ENCODE measurements around the gene NAALADL2.
"Not testable (repeated sequence)": the region's sequence is repeated elsewhere in the genome, so short reads cannot be mapped to it uniquely, and the experiment has no call there.

The NAALADL2 gene

GRCh38 chr3:175129571-175129970 lies 270.4 kb downstream of the NAALADL2 start:
- no peak overlapping the region for H3K4me3 ChIP-seq (ENCODE audit: low read depth, low read length)
- no peak for DNase-seq (ENCODE audit: low read depth)
- TF ChIP-seq, protein P1, sequence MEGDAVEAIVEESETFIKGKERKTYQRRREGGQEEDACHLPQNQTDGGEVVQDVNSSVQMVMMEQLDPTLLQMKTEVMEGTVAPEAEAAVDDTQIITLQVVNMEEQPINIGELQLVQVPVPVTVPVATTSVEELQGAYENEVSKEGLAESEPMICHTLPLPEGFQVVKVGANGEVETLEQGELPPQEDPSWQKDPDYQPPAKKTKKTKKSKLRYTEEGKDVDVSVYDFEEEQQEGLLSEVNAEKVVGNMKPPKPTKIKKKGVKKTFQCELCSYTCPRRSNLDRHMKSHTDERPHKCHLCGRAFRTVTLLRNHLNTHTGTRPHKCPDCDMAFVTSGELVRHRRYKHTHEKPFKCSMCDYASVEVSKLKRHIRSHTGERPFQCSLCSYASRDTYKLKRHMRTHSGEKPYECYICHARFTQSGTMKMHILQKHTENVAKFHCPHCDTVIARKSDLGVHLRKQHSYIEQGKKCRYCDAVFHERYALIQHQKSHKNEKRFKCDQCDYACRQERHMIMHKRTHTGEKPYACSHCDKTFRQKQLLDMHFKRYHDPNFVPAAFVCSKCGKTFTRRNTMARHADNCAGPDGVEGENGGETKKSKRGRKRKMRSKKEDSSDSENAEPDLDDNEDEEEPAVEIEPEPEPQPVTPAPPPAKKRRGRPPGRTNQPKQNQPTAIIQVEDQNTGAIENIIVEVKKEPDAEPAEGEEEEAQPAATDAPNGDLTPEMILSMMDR (conservative IDR thresholded peaks at IDR 0.05; ENCODE audit: low read depth, low read length): no peak

DNA sequence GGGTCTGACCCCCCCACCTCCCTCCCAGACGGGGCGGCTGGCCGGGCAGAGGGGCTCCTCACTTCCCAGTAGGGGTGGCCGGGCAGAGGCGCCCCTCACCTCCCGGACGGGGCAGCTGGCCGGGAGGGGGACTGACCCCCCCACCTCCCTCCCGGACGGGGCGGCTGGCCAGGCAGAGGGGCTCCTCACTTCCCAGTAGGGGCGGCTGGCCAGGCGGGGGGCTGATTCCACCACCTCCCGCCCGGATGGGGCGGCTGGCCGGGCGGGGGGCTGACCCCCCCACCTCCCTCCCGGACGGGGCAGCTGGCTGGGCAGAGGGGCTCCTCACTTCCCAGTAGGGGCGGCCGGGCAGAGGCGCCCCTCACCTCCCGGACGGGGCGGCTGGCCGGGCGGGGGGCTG lies 272.7 kb downstream of the NAALADL2 start:
- not testable (repeated sequence) for DNase-seq (ENCODE audit: low read depth); H3K4me3 ChIP-seq (ENCODE audit: low read depth, low read length)

DNA sequence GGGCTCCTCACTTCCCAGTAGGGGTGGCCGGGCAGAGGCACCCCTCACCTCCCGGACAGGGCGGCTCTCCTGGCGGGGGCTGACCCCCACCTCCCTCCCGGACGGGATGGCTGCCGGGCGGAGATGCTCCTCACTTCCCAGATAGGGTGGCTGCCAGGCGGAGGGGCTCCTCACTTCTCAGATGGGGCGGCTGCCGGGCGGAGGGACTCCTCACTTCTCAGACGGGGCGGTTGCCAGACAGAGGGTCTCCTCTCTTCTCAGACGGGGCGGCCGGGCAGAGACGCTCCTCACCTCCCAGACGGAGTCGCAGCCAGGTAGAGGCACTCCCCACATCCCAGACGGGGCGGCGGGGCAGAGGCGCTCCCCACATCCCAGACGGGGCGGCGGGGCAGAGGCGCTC lies 273.6 kb downstream of the NAALADL2 start:
- not testable (repeated sequence) for DNase-seq (ENCODE audit: low read depth); H3K4me3 ChIP-seq (ENCODE audit: low read depth, low read length)

DNA sequence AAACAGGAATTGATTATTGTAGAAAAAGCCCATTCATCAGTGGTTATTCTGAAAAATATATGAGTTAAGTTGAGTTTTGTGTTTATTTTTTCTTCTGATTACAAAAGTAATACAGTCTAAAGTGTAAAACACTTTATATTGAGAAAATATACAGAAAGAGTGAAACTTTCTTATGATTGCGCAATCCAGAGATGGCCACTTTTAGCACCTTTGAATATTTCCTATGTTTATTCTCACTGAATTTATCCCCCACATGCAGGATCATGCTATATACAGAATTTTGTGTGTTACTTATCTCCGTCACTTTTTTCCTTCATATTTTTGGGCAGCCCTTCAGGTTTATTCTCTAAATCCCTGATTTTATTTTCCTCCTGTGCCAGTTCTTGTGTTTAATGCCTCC lies 285.2 kb downstream of the NAALADL2 start:
- DNase-seq (ENCODE audit: low read depth): no peak
- TF ChIP-seq, protein P1 (conservative IDR thresholded peaks at IDR 0.05; ENCODE audit: low read depth, low read length): no peak
- no peak overlapping the region for H3K4me3 ChIP-seq (ENCODE audit: low read depth, low read length)

DNA sequence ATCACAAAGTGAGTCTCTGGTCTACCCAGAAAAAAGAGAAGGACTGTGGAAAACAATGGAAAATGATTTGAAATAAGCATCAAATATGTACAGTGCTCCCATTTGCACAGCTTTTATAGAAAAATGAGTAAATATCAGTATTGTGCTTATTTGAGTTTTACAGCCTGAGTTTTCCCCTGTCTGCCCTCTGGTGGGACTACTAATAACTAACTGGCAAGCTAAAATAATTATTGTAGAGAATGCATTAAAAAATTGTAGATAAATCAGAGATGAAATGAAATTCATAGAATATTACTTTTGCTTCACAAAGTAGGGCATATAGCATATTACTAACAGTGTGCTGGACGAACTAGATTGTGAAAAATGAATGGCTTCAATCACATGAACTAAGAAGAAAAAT lies 287.1 kb downstream of the NAALADL2 start:
- TF ChIP-seq, protein P1 (conservative IDR thresholded peaks at IDR 0.05; ENCODE audit: low read depth, low read length): peak; percentile 64
- no peak overlapping the region for H3K4me3 ChIP-seq (ENCODE audit: low read depth, low read length)
- peak; percentile 67 for DNase-seq (ENCODE audit: low read depth)

- no peak overlapping the region for H3K4me3 ChIP-seq (ENCODE audit: low read depth, low read length)
- peak; percentile 17 for DNase-seq (ENCODE audit: low read depth)
- TF ChIP-seq, protein P1 (conservative IDR thresholded peaks at IDR 0.05; ENCODE audit: low read depth, low read length): no peak
These were observed 290.5 kb downstream of the NAALADL2 start for GRCh38 chr3:175149675-175150074.

GRCh38 chr3:175150812-175151401 lies 291.8 kb downstream of the NAALADL2 start:
- no peak overlapping the region for H3K4me3 ChIP-seq (ENCODE audit: low read depth, low read length)
- no peak for DNase-seq (ENCODE audit: low read depth)
- TF ChIP-seq, protein P1 (conservative IDR thresholded peaks at IDR 0.05; ENCODE audit: low read depth, low read length): no peak

DNA sequence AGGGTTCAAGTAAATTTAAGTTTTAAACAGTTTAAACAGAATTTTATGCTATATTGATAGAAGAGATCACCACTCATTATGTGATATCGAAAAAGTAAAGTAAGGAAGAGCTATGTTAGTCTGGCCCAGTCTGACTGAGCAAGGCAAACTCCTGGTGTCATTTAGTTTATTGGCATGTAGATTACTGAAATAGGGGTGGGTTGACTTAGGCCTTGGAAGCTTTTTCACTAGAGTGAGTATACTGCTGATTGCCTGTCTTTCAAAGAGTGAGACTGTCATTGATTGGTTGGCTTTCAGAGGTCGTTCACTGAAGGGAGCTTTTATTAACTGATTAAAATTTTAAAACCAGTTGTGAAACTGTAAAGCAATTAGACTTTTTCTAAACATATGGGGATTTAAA lies 294.5 kb downstream of the NAALADL2 start:
- TF ChIP-seq, protein P1 (conservative IDR thresholded peaks at IDR 0.05; ENCODE audit: low read depth, low read length): no peak
- no peak for DNase-seq (ENCODE audit: low read depth)
- no peak overlapping the region for H3K4me3 ChIP-seq (ENCODE audit: low read depth, low read length)

All from choroid plexus epithelial cell (primary cell).